NCI-H1092 treated with DMSO at 0.1 percent for 48 hours (cell line): ENCODE results near the gene SIGLEC1.
A peak's percentile ranks its signal among the peaks of the same experiment; 100 is the strongest.

Experiments
- DNase-seq: peaks from one replicate; lab custom pipeline; 2025; lab: John Stamatoyannopoulos, UW

Gene SIGLEC1

GRCh38 chr20:3712279-3712873 lies at the start of gene SIGLEC1:
TSS of gene SIGLEC1 (minus strand) at chr20:3712600. CDS start at chr20:3707128, 5,472 bp downstream.
- DNase-seq: no peak

- peak; percentile 9 for DNase-seq
Measured at GRCh38 chr20:3760655-3761348, 48.4 kb upstream of the SIGLEC1 start.

DNA sequence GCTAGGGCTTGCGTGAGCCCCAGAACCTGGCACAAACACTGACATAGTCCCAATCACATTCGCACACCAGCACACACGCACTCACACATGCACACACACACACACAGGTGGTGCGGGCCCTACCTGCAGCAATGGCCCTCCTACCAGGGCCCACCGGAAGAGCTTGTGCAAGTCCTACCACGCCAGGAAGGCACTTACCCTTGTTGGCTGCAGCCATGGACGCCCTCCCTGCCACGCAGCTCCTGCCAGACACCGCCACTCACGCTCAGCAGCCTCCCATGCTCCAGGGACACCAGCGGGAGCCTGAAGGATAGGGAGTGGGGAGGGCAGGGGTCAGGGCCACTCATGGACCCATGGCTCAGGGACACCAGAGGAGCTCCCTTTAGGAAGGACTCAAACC lies 47.5 kb upstream of the SIGLEC1 start:
- no peak for DNase-seq

DNA sequence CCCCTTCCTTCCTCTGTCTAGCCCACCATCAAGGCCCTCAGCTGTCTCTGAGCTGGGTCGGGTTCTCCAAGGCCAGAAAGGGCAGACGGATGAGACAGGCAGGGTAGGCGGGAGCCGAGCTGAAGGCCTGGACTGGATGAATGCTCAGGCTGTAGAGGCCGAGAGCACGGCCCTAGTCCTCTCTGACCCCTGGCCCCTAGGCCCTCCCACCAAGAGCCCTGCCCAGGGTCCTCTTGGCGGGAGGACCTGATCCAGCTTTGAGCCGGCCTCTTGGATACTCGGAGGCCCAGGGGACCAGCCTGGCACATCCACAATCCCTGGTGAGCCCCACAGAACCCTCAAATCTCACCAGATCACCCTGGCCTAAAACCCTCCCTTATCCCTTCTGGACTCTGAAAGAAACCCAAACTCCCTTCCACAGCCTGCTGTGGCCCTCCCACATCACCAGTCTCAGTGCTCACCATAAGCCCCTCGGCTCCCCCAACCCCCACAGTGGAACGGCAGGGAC lies 47.0 kb upstream of the SIGLEC1 start:
- DNase-seq: no peak

DNA sequence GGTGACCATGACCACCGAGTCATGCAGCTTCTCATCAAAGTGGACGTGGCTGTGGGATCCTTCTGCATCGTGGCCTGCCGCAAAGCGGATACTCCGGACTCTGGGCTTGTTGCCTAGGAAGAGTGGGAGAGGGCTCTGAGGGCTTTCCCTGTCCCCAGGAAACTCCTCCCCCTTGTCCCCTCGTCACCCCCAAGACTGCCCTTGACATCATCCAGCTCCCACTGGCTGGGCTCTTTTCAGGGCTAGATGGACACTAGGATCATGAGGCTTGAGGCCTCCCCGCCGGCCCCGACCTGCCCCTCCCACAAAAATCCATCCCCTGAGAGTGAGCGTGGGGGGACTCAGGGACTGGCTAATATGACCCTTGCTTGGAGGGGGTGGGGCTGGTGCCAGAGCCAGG lies 46.2 kb upstream of the SIGLEC1 start:
- no peak for DNase-seq

DNA sequence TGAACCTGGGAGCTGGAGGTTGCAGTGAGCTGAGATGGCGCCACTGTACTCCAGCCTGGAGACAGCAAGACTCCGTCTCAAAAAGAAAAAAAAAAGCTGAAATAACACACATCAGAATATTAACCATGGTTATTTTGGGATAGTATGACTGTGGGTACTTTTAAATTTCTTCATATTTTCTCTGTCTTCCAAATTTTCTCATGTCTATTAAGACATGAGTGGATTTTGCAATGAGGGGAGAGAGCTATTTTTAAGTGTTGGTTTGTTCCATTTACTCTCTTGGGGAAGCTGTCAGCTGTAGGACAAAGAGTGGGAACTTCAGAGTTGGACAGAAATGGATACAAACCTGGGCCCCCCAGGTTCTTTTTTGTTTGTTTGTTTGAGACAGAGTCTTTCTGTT lies 44.9 kb upstream of the SIGLEC1 start:
- no peak for DNase-seq

GRCh38 chr20:3755814-3756480 lies 43.5 kb upstream of the SIGLEC1 start:
- no peak for DNase-seq

DNA sequence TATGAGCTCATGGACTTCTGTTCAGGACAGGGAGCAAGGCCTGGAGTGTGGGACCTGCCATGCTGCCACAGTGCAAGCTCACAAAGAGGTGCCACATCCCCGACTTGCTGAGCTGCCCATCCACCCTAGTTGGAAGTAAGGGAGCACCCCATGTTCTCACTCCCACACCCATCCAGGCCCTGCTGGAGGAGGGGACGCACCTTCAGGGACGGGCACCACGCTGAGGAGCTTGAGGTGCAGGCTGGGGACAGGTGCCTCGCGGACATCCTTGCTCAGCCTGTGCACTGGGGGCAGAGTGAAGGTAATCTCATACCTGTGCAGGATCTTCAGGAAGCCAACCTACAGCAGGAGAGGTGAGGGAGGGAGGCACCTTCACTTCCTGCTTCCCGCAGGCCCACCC lies 42.9 kb upstream of the SIGLEC1 start:
- no peak for DNase-seq

GRCh38 chr20:3754276-3754630 lies 41.9 kb upstream of the SIGLEC1 start:
- no peak for DNase-seq

DNA sequence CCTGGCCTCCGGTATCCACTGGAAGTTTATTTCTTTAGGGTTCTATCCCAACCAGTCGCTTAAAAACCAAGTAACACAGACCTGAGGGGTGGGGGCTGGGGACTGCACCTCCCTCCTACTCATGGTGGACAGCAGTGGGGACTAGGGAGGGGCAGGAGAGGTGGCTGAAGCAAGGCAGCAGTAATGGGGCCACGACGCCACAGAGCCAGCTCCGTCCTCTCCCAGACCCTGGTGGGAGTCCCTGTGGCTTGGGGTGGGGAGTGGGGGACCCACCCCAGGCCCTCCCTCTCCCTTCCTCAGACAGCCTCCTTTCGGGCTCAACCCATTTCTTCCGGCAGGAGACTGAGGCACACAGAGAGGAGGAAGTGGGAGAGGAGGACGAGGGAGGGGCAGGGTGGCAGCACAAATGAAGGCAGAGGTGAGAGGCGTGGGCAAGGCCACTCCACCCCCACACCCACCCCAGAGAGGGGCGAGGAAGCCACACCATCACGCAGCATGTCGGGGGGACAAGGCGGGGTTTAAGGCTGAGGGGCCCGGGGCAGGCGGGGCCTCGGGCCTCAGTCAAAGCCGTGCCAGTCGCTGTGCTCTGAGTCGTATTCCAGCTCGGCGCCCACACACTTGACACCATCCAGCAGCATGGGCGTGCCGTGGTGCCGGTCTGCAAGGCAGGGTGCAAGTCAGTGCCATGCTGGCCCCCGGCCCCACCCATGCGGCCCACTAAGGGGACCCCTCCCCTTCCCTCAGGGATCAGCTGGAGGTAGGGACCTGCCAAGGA lies 41.3 kb upstream of the SIGLEC1 start:
- DNase-seq: no peak

GRCh38 chr20:3753098-3753497 lies 40.7 kb upstream of the SIGLEC1 start:
- peak; percentile 61 for DNase-seq

DNA sequence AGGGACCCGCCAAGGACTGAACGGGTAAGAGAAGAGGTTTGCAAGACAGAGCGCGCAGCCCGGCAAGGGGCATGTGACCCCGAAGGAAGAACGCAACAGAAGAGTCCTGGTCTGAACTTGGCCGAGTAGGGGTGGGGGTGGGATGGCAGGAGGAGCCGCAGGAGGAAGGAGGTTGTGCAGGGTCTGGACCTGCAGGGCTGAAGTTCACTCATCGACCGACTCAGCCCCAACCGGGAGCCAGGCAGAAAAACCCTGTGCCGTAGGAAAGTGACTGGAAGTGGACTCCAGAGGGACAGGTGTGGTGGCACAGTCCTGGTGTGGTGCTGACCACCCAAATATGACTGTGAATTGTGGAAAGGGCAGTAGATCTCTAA lies 40.0 kb upstream of the SIGLEC1 start:
- no peak for DNase-seq

GRCh38 chr20:3751675-3752385 lies 39.4 kb upstream of the SIGLEC1 start:
- no peak for DNase-seq

GRCh38 chr20:3751305-3751674 lies 38.9 kb upstream of the SIGLEC1 start:
- DNase-seq: no peak

- peak; percentile 64 for DNase-seq
Measured at GRCh38 chr20:3749689-3750531, 37.5 kb upstream of the SIGLEC1 start.

- no peak for DNase-seq
Measured at GRCh38 chr20:3749087-3749688, 36.8 kb upstream of the SIGLEC1 start.

DNA sequence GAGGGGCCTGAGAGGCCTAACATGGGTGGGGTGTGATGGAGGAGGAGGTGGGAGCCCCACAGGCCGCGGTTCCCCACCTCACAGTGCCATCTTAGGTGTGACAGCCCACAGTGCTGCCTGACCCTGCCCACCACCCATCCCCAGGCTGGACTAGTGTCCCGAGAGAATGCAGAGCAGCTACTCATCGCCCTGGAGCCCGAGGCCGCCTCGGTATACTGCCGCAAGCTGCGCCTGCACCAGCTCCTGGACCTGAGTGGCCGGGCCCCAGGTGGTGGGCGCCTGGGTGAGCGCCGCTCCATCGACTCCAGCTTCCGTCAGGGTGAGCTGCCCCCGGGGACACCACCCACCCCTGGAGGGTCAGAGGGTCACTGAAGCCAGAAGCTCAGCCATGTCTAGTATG lies 35.7 kb upstream of the SIGLEC1 start:
- no peak for DNase-seq

DNA sequence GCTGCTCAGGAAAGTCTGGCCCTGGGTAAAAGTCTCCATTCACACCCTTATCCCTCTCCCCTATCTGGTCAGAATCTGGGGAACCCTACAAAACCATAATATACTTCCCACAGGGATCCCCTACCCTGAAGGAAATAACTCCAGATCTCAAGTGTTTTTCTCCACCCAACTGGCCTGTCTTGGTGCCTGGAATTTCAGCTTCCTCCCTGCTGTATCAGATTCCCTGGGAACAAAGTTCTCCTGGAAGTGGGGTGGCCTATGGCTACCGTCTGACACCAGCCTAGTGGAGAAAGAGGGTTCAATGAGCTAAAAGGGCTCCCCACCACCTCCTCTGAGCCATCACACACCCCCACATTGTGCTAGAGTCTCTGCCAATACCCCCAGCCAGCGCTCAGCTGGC lies 35.1 kb upstream of the SIGLEC1 start:
- no peak for DNase-seq

GRCh38 chr20:3745686-3746173 lies 33.3 kb upstream of the SIGLEC1 start:
- DNase-seq: no peak
